ENCODE measurements around the gene RPL12.

The RPL12 gene

GRCh38 chr9:127450830-127451607 is at the start of gene RPL12, which contains the start of gene LRSAM1:
Gene RPL12, minus strand, starts transcription at chr9:127451406. Its CDS starts 89 bp downstream, at chr9:127451317.
Gene LRSAM1, plus strand, starts transcription at chr9:127451510. Its CDS starts 3,018 bp downstream, at chr9:127454528.
- peak; percentile 98 for DNase-seq

DNA sequence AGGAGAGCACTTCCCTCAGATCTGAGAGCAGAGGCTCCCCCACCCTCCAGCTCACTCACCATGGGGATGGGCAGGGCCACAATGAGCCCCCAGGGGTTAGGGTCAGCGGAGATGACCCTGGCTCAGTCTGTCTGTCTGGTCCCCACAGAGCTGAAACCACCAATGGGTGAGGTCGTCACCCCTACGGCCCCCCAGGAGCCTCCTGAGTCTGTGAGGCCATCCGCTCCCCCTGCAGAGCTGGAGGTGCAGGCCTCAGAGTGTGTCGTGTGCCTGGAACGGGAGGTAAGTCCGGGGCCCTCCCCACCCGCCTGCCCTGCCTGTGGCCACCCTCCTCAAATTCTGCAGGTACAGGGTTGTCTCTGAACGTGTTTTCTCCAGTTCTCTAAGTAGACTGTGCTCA is 49.7 kb upstream of the RPL12 start:
- no peak for DNase-seq

- no peak for DNase-seq
Measured at GRCh38 chr9:127500399-127500798, 49.2 kb upstream of the RPL12 start.

DNA sequence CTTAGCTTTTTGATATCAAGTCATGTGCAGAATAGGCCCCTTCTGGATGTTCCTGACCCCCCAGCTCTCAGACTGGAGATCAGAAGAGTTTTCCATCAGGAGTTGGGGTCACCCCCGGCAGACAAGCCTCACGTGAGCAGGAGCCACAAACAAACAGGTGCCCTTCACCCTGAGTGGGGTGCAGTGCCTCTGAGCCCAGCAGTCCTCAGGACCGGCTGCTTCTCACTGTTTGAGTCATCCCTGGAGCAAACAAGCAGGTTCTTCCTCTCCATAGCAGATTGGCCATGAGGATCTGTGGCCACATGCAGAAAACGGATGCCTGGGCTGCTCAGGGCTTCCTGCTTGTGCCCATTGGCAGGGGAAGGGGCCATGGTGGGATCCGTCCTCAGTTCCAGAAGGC is 47.1 kb upstream of the RPL12 start:
- no peak for DNase-seq

GRCh38 chr9:127497656-127498290 is 46.6 kb upstream of the RPL12 start:
- DNase-seq, result no peak

- DNase-seq, result no peak
Measured at GRCh38 chr9:127496974-127497373, 45.8 kb upstream of the RPL12 start.

DNA sequence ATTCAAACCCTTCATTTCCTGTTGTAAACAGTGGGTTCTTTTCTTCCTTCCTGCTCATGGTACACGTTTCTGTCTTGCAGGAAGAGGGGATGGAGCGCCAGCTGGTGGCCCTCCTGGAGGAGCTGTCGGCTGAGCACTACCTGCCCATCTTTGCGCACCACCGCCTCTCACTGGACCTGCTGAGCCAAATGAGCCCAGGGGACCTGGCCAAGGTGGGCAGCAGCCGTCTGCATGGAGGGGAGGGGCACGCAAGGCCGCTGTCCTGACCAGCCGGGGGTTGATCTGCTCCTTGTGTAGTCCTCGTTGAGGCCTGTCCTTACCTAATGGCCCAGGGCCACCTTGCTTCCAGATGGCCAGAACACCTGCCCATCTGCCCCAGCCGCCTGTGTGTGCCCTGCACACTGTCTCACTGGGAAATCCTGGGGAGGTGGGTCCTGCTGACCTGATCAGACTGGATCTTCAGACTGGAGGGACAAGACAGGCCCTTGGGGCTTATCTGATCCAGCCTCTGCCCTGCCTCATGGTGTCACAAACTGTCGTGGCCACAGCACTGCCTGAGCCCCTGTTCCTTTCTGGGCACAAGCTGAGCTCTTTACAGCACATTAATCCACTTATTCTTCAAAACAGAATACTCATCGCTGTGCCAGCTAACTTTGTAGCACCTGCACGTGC is 44.8 kb upstream of the RPL12 start:
- DNase-seq, result no peak

DNA sequence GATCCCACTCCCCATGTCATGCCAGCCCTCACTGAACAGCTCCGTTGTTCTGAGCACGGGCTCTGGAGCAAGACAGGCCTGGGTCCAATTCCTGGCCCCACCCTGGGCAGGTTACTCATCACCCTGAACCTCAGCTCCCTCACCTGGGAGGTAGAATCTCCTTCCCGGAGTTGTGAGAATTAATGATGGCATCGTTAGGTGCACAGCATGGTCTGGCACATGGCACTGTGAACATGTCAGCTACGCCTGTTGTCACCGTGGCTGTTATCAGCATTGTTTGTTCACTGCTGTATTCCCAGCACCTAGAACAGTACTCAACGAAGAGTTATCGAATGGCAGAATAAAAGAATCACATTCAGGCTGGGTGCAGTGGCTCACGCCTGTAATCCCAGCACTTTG is 43.1 kb upstream of the RPL12 start:
- DNase-seq, result no peak

DNA sequence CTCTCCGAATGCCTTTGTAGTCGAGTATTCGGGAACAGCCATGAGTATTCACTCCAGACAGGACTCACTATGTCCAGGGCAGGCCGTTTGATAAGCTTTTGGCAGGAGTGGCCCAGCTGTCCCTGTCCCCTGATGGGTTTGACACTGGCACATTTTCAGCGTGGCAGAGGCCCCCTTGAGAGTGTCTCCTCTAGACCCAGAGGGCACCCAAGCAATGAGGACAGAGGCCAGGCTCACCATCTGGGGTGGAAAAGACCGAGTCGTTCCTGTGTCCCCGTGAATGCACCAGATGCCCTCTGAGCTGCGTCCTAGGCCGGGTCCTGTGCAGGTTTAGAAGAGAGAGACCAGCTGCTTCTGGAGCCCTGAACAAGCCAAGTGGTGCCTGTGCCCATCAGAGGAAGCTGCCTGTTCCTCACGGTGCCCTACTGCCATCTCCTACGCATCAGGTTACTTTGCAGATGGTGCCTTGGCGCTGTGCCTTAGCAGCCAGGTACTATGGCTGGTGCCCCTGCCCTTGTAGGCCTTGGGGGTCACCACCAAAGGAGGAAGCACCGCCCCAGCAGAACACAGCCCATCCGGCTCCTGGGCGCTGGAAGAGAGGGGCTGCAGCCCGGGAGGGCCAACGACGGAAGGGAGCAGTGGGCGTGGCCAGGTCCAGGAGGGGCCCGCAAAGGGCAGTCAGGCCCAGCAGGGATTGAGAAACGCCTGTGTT is 42.5 kb upstream of the RPL12 start:
- no peak for DNase-seq

- DNase-seq, result no peak
Measured at GRCh38 chr9:127492616-127493015, 41.4 kb upstream of the RPL12 start.

DNA sequence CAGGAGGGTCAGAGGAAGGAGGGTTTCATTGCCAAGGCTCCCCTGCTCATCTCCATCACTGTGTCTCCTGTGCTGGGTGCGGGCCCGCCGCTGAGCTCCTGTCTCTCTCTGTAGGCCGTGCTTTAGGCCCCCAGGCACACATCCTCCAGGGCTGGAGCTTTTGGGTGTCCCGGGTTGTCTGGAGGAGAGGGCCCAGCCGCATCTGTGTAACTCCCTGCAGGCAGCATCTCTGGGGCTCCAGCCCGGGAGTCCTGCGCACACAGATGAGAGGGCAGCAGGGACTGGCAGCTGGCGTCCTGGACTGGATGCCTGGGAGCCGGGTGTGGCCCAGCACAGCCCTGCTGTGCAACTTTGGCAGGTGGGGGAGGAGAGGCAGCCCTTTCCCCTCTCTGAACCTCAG is 40.3 kb upstream of the RPL12 start:
- DNase-seq, result no peak

GRCh38 chr9:127490535-127491230 is 39.5 kb upstream of the RPL12 start:
- DNase-seq, result no peak

DNA sequence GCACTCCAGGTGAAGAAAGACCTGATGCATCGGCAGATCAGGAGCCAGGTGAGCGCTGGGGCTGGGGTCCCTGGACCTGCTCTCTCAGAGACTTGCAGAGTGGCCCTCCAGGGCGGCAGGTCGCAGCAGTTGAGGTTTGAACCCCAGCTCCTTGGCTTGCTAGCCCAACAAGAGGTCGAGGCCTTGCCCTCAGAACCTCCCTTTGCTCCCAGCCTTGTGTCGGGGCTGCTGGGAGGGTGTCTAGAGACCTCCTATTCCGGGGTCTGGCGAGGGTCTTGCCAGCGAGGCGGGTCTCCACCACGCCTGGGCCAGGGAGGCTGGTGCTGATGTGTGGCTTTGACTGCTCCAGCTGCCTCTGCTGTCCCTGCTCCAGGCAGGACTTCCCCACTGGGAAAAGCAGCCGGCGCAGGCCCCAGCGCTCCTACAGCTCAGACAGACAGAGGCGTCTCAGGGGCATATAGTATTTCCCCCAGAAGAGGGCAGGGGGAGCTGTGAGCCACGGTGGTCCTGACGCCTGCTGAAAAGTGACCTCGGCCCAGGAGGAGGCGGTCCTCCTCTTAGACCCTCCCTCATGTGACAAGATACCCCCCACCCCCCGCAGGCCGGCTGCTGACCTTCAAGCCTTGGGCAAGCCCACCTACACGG is 38.4 kb upstream of the RPL12 start:
- DNase-seq, result no peak

DNA sequence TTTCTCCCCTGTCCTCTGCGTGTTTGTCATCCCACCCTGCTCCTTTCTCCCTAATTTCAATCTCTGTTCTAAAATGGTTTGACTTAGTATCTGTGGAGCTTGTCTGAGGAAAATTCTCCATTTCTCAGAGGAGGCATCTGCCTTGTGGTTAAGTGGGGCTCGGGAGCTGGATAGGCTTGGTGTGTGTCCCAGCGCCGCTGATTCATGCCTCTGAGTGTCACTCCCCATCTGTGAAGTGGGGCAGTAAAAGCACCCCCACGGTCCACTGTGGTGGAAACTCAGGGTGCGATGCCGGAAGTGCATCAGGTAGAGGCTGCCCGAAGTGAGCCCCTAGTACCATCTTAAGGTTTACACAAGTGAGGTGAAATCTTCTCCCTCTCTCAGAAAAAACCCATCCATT is 37.7 kb upstream of the RPL12 start:
- no peak for DNase-seq

- DNase-seq, result no peak
Measured at GRCh38 chr9:127485995-127486394, 34.8 kb upstream of the RPL12 start.

GRCh38 chr9:127482662-127483061 is 31.5 kb upstream of the RPL12 start:
- DNase-seq, result no peak

DNA sequence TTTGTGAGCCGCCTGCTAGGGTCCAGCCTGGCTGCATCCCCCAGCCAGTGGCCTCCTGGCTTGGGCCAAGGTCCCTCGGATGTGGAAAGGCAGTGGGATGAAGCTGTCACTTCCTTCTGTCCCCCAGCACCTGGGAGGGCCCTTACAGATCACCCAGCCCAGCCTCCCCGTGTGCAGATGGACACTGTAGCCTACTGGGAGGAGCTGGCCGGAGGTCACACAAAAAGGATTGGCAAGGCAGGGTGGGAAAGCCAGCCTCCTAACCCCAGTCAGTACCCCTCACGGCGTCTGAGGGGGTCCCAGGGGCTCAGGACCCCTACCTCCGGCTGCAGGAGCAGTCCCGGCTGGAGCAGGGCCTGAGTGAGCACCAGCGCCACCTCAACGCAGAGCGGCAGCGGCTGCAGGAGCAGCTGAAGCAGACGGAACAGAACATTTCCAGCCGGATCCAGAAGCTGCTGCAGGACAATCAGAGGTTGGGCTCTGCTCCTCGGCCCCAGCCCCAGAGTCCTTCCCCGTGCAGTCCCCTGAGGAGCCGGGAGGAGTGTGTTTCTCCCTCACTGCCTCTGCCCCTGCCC is 28.4 kb upstream of the RPL12 start:
- no peak for DNase-seq

GRCh38 chr9:127474592-127474991 is 23.4 kb upstream of the RPL12 start:
- no peak for DNase-seq

DNA sequence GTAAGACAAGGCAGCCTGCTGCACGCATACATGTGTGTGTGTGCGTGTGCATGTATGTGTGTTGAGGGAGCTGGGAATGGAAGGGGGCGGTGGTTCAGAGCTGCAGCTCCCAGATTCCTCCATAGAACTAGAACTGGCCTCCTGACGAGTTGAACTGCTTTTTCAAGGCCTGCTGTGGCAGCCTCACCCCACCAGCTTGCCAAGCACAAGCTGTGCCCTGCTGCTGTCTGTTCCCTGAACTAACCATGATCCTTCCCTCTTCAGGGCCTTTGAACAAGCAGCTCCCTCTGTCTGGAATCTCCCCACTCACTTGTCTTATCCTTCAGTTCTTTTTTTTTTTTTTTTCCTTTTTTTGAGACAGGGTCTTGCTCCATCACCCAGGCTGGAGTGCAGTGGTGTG is 22.7 kb upstream of the RPL12 start:
- no peak for DNase-seq

DNA sequence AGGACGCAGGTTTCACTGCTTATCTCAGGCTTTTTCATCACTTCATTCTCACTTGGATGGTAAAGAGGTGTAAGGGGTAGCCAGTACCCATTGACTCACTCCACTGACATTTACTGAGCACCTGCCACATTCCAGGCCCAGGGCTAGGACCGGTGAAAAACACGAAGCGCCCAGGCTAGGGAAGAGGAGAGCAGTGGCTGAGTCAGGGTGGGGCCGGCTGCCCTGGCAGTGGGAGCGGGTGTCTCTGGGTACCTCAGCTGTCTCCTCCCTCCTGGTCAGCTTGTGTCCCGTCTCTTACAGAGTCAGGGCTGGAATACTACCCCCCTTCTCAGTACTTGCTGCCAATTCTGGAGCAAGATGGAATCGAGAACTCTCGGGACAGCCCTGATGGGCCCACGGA is 22.3 kb upstream of the RPL12 start:
- no peak for DNase-seq

DNA sequence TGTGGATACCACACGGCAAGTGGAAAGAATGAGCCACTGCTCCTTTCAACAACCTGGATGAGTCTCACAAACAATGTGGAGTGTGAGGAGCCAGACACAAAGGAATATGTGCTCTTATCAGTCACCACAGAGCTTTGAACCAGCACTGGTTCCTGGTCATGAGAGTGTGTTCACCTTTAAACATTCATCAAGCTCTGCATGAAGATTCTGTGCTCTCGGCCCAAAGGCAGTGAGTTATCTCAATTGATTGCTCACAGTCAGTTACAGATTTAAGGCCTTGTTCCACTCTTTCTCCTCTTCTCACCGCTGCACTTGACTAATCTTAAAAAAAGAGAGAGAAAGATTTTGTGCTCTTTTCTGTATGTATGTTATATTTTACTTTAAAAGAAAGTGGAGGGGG is 19.5 kb upstream of the RPL12 start:
- no peak for DNase-seq

DNA sequence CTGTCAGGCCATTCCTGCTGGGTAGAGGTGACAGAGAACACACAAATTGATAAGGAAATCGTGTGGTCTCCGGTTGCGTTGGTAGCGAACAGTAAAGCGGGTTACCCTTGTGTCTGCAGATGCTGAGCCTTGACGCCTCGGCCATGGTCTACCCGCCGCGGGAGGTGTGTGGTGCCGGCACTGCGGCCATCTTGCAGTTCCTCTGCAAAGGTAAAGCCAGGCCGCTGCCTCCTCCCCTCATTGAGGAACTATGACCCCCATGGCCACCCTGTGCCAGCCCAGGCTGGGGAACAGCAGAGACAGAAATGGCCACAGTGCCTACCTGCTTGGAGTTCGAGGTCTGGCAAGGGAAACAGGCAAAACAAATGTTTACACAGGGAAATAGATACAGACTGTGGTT is 16.4 kb upstream of the RPL12 start:
- DNase-seq, result no peak
